Measurements from ENCODE around the gene IMMP2L.

IMMP2L gene

DNA sequence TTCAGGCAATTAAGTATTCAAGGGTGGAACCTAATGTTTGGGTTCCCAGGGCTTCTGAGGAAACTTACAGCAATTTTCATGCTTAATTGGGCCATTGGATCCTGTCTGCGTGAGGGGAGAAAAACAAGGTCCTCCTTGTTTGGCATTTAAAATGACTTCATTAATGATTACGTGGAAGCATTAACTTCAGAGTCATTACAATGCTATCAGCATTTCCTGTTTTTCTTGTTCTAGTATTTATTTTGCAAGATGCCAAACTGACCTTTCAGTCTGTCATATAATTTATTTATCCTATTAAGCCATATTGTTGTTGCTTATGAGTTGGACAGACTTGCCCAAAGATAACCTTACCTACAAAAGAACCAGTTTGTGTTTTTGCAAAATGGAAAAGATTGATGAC, 795.4 kb downstream of the IMMP2L start:
- DNase-seq, result no peak

DNA sequence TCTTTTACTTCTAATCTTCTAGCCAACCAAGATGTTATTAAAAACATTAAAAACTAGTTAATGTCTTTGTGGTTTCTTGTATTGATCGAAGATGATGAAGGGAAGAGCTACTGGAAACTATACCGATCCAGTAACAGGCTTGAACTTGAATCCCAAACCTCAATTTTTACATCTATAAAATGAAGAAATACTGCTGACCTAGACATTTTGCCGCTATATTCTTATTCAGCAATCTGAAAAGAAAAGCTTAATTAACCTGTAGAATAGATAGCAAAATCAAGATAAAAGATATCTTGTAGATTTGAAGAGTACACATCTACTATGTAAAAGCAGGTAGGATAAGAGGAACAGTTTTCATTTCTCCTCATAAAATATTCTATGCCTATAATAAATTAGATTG, 797.4 kb downstream of the IMMP2L start:
- no peak for DNase-seq

DNA sequence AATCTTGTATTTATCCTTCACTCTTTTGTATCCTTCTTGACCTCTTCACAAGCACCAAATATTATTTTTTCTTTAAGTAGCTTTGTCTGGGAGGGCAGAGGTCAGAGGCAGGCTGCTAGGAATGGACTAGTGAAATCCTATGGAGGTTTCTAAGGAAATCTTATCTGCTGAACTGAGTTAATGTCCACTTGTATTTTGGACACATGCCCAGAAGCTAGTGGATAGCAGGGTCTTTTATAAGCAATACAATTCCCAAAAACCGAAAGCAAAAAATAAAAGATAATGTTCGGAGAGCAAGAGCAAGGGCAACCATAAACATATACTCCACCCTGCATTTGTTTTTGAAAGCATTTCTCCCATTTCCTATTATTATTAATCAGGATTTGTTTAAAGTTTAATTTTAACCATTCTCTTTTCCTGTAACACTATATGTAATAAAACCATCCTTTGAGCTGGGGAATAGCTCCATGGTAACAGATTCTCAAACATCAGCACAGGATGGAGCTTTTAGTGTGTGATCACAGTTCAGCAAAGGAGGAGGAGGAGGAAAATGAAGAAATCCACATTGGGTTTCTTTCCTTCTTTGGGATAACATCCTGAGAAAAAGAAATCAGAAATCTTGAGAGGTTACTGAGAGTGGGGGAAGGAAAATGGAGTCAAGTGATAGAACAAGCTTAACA, 799.6 kb downstream of the IMMP2L start:
- DNase-seq, result no peak

DNA sequence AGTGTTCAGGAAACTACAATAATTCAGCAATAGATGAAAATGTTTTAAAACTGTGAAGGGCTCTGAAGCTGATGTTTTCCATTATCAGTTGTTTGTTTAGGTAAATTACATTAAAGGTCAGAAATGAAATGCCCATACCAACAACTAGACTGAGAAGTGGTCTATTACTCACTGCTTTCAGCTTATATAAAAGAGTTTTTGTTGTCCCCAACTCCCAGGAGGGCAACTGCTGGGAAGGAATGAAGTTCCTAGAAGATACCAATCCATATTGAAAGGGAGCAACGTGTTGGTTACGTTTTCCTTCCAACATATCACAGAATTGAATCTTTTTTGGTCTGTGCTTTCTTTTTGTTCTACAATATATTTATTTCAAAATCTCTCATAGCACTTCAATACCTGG, 802.0 kb downstream of the IMMP2L start:
- no peak for DNase-seq

DNA sequence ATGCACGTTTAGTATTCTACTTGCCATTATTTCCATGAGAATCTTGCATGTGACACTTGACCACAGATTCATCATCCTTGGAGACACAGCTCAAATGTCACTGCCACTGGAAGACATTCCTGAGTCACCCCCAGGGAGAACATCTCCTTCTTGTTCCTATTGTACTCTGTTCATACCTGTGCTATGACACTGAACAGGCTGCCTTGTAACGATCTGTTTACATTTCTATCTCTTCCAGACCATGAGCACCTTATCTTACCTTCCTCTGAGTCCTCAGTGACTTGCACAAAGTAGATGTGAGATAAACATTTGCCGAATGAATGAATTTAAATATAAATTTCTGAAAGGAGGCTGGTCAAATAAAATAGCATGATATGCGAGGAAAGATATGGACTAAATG, 803.2 kb downstream of the IMMP2L start:
- DNase-seq, result no peak

DNA sequence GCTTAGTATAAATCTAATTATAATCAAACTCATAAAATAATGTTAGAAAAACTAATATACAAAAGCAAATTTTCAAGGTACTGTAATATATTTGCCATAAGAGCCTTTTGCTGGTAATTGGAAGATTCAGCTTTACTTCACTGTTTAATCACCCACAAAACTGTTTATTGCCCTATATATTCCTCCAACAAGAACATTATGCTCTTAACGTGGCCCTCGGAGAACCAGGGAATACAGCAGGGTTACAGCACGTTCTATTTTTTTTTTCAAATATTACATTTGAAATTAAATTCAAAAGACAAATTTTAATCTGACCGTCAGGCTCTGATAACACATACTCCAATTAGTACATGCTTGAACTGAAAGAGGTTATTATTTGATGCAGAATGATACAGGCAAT, 807.6 kb downstream of the IMMP2L start:
- DNase-seq, result no peak

DNA sequence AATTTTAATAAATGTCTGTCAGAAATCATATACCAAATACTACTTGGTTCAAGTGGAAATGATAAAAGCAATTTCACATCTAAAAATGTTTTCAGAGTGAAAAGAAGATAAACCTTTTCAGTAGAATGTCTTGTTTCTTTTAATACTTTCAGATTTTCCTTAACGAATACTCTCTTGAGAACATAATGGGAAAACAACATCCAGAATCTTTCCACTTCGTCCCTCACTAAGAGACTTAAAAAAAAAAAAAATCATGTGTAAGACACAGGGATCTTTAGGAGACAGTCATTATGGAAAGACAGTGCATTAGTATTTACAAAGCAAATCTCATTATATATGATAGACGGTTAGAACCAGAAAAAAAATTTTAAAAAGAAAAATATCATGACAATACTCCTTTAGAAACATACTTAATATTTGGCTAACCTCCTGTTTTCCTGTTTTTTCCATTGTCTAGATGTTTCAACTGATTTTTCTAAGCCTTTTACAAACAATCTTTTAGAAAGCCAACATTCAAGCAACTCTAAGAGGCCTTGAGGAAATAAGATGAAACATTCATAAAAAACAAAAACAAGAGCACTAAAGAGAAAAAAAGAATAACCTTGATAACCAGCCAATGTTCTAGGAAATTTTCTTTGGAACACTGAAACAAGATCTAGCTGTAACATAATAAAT, 811.2 kb downstream of the IMMP2L start:
- no peak for DNase-seq

DNA sequence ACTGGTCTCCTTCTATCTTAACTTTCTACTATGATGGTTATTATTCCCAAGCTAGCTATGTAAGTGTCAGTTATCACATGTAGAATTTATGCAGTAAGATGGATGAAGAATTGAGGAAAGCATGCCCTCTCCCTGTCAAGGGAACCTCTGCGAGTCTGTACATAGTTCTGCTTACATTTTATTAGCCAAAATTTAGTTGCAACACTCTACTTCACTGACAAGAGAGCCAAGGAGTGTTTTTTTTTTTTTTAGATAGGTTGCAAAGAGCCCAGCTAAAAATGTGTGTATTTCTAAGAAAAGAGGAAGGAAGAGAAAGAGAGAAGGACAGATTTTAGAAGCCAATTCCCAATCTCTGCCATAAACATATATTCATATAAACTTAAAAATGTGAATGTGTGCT, 829.1 kb downstream of the IMMP2L start:
- no peak for DNase-seq

DNA sequence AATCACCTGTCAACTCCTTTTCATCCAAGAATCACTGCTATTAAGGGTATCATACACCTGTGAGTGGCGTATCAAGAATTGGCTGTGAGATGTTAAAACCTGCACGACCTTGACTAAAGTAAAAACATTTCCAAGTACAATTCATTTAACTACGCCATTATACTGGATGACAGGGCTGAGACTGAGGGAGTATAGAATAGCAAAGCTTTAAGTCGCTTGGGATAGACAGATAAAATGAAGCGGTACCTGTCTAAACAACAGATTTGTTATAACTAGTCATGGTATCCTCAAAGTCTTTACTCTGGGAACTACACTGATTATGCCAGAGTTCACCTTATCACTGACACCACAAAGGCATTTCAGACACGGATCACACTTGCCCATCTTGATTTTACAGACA, 837.5 kb downstream of the IMMP2L start:
- DNase-seq, result no peak

DNA sequence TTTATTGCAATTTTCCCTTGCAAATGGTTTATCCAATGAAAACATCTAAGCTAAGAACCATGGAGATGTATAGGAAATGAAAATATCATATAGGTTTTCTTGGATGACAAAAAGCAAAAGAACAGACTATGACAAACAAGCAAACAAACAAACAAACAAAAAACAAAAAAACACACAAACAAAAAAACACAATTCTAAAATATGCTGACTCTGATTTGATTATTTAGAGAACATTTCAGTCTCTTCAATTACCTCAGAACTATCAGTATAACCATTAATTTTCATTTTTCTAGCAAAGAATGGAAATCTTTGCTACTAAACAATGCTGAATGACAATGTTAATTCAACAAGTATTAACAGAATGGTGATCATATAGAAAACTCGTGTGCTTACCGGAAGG, 840.9 kb downstream of the IMMP2L start:
- no peak for DNase-seq

DNA sequence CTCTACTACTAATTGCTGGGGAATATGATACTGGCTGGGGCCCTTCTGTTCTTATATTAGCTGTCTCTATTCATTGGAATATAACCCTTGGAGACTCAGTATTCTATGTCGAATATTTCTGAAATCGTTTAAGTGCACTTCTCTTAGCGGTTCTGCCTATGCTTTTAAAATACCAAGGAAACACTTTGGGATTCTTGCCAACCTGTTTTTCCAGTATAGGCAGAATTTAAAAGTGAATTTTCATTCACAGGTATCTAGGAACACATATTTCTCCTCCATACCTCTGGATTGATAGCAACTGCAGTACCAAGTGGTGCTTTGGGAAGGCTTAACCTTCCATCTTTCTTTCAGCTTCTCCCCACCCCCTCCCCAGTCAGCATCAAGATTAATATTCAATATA, 841.7 kb downstream of the IMMP2L start:
- DNase-seq, result no peak

DNA sequence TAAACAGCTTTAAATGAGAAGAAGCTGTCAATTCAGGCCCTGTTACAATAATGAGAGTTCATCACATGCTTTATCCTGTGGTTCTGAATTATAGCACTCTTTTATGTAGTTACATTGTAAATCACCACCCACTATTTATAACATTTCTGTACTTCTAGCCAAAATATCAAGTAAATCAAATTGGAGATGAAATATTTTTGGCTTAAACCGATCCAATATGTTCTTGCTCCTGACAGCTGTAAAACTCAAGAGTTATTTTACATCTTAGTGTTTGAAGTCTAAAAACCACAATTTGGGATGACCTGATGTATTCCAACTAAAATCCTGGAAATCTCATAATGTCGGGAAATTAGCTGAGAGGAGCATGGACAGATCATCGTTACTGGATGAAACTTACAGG, 842.6 kb downstream of the IMMP2L start:
- no peak for DNase-seq

DNA sequence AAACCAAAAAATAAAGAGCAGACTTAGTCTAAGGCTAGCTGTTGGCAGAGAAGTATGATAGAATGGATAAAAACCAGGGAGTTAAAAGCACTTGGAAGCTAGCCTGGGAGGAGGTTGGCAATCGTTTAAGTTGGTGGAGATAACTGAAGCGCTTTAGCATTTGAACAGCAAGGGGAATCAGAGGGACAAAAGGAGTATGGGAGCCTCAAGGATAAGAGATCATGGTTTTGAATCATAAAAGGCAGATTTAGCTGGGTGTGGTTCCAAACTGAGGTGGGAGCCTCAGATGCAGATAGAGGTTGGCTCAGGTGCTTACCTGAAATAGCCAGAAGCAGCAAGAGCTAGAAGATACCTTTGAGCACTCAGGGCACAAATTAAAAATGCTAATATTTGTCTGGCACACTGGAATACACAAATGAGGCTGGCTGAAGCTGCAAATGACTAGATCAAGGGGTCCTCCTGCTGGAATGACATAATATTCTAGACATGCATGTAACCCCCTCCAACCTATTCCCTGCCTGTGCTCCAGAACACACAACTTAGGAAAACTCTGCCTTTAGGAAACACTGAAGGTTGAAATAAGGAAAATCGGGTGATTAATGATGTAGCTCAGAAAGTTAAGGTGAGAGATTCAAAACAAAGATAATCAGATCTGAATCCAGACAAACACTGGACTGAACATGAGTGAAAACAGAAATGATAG, 843.6 kb downstream of the IMMP2L start:
- no peak for DNase-seq

DNA sequence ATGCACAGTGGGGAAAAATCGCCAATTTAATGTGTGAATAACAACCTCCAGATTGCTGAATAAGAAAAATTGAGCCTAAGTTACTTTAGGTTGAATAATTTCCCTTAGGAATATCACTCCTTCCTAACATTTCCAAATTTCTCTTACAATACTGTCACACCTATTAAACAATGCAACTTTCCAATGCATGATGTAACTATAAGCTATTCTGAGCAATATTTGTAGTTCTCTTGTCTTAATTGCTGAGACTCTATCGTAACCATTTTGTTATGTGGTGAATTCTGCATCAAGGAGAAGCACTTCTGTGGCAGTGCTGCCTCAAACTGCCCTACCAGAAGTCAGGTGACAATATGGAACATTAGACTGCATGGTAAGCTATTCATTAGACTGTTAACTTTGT, 858.1 kb downstream of the IMMP2L start:
- no peak for DNase-seq

DNA sequence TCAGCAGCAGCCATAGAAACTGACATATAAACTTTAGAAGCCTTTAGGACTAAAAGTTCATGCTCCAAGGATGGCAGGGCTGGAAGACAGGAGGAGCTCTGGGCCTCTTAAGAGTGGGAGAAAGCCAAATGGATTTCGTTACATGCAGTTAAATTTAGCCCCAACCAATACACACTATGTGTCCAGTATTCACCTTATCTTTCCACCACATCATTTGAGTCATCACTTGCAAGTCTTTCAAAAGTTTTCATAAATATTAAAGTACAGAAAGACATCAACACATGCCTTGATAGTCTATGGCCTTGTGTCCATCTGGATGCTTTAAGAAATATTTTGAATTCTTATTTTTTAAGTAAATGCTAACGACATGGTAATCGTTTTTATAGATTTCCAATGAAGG, 863.7 kb downstream of the IMMP2L start:
- DNase-seq, result no peak

DNA sequence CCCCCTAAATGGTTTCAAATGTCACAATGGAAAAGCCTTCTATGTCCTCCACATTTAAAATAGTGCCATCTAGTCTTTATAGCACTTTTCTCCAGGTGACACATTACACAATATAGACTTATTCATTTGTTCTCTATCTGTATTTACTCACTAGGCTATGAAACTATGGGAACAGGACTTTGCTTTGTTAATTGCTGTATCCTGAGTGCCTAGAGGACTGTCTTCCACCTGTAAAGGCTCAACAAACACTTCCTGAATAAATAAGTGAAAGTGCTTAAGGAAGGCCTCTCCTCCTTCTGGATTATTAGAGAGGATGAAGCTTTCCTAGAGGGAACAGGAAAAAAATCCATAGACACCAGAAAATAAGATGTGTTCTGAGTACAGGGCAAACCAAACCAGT, 868.9 kb downstream of the IMMP2L start:
- DNase-seq, result no peak

DNA sequence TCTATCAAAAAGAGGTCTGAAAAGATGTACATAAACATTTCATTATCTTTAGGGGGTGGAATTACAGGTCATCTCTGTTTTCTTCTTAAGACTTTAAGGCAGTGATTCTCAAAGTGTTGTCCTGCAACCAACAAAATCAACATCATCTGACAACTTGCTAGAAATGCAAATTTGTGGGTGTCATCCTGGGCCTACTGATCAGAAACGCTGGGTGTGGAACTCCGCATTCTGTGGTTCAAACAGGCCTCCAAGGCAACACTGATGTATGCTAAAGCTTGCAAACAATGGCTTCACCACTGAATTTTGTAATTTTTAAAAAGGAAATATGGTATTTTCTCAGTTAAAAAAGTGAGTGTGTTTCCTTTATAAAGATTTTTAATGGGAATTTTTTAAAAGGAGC, 873.4 kb downstream of the IMMP2L start:
- no peak for DNase-seq

DNA sequence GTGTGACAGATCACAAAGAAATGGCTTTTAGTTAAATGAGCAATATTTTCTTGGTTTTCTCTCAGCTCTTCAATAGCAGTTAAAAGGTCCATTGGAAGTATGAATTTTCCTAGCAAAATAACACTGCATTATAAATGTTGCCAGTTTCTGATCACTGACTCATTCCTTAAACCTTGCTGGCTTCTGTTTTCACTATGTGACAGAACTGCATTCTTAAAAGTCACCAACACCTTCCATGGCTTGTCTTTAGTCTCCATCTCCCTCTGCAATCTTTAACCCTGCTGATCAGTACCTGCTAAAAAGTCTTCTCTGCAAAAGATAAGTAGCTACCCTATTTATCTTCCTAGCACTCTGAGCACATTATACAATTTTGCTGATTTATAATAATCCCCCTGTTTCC, 876.4 kb downstream of the IMMP2L start:
- no peak for DNase-seq

DNA sequence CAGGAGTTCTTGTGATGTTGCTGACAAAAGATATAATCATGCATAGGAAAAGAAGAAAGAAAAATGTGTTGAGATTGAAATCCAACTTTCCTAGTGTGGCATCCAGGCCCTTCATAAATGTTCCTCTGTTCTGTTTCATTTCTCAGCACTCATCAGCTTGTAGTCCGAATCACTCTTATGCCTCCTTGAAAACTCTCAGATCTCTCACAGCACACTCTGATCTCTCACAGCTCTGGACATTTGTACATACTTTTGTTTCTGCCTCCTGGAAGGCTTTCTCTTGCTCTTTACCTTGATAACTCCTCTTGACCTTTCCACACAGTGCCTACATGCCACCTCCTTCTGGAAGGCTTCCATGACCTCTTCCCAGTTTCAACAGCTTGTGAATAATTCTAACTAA, 880.4 kb downstream of the IMMP2L start:
- no peak for DNase-seq

DNA sequence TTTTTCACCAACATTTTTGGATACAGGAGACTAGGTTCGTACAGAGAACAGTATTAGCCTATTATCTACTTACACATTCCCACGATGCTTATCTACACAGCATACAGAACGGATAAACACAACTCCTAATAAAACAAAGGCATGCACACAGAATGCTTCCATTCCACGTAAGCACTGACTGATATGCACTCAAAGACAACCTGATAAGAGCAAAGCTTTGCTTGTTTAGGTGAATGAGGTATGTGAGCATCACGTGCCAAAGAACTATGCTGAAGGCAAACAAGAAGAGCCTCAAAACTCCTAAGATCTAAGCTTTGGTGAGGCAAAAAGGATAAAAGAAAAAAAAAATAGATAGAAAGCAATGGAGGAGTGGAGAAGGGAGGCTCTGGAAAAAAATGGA, 884.9 kb downstream of the IMMP2L start:
- no peak for DNase-seq

DNA sequence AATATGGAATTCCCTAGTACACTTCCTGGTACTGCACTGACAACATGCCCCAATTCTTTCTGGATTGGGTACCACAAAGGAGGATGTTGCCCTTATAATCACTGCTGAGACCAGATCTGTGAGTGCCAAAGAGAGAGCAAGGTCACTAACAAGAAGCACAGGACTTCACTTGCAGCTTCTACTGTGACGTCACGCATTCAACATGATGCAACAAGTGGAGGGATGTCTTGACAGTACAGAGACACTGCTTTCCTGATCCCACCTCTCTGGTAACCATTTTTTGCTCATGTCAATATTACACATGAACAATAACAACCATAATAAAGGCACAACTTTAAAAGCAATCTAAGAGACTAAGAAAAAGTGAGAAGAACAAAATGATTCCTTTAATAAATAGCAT, 885.5 kb downstream of the IMMP2L start:
- no peak for DNase-seq

DNA sequence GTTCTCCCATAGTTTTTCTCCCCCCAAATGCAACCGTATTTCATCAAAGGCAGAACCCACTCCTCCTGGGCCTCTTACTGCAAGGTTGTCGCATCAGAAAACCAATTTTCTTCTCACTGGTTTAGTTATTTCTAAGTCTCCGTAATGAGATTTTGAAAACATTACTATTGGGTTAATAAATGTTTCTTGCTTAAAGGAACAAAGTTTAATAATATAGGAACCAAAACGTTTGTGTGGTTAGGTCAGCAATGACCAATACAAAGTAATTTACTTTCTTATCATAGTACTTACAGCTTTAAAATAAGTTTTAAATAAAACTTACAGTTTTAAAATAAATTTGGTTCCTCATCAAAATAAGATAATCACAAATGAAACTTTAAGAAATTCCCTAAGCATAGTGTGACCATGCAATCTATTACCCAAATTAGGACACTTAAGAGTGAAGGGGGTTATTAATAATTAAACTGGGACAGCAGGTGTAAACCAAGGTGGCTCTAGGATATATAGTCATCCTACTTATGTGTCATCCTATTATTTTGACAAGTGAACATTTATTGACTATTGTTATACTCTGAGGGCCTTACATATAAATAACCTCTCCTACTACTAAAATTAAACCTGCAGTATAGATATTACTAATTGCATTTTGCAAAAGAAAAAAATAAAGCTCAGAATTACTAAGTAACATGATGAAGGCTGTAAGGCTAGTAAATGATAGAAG, 886.7 kb downstream of the IMMP2L start:
- DNase-seq, result no peak

DNA sequence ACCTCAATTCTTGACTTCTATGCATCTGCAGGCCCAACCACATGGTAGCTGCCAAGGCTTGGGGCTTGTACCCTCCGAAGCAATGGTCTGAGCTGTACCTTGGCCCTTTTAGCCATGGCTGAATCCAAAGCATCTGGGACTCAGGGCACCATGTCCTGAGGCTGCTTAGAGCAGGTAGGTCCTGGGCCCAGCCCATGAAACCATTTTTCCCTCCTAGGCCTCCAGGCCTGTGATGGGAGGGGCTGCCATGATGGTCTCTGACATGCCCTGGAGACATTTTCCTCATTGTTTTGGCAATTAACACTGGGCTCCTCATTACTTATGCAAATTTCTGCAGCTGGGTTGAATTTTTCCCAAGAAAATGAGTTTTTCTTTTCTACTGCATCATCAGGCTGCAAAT, 889.1 kb downstream of the IMMP2L start:
- DNase-seq, result no peak

DNA sequence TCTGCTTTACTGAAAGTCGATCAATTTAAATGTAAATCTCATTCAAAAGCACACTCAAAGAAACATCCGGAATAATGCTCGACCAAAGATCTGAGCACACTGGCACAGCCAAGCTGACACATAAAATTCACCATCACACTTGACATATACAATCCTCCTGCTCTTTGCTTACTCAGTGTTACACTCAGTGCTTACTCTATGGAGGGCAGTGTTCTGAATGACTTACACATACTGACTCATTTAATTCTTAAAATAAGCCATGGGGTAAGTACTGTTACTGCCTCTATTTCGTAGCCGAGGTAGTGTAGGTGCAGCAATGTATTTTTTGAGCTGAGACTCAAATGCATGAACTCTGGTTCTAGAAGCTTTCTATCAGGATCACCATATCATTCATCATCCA, 892.9 kb downstream of the IMMP2L start:
- DNase-seq, result no peak

Measured in central memory CD4-positive, alpha-beta T cell (primary cell).